Stimulated activated CD8-positive, alpha-beta memory T cell treated with anti-CD3 and anti-CD28 coated beads, Interleukin-12 subunit alpha, Interleukin-12 subunit beta, amount 100 ng/mL, for 24 hours (primary cell): Measurements from ENCODE around the gene DEFB116.
"Not testable (repeated sequence)": the region's sequence is repeated elsewhere in the genome, so short reads cannot be mapped to it uniquely, and the experiment has no call there.

Experiments
- DNase-seq: peaks from one replicate; pipeline ENCODE4 v3.0.0-alpha.2; 2020; ENCODE audit errors: extremely low read depth

DEFB116 gene

GRCh38 chr20:31308535-31309162 lies at the start of gene DEFB116:
TSS of gene DEFB116 (minus strand) at chr20:31308585. CDS start at chr20:31308585, 0 bp downstream.
- DNase-seq, result no peak

- no peak for DNase-seq
Observed at GRCh38 chr20:31355981-31356380, 47.6 kb upstream of the DEFB116 start.

DNA sequence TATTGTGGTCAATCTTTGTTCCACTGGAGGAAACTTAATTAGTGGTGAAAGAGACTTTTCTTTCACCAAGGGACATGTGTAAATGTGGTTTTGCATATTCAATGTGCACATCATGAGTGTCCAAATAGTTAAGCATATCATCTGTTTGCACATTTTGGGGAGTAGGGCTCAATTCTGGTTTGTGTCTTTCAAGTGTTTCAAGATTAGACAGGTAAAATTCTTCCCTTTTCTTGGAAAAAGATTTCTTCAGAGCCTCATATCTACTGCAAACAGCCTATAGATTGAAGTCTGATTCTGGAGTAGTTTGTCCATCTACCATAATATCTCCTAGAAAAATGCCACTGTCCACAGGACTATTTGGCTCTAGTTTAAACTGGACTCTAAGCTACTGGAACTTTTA lies 33.1 kb upstream of the DEFB116 start:
- no peak for DNase-seq

DNA sequence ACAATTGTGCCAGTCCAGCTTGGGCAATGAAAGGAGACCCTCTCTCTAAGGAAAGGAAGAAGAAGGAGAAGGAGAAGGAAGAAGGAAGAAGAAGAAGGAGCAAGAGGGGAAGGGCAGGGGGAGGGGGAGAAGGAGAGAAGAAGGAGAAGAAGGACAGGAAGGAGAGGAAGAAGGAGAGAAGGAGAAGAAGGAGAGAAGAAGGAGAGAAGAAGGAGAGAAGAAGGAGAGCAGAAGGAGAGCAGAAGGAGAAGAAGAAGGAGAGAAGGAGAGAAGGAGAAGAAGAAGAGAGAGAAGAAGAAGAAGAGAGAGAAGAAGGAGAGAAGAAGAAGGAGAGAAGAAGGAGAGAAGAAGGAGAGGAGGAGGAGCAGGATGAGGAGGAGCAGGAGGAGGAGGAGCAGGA lies 22.5 kb upstream of the DEFB116 start:
- no peak for DNase-seq

GRCh38 chr20:31322504-31322903 lies 14.1 kb upstream of the DEFB116 start:
- DNase-seq, result no peak

GRCh38 chr20:31284964-31285363 lies 23.4 kb downstream of the DEFB116 start:
- DNase-seq, result not testable (repeated sequence)

- no peak for DNase-seq
Observed at GRCh38 chr20:31278178-31278577, 30.2 kb downstream of the DEFB116 start.

- DNase-seq, result no peak
Observed at GRCh38 chr20:31274441-31274840, 33.9 kb downstream of the DEFB116 start.

DNA sequence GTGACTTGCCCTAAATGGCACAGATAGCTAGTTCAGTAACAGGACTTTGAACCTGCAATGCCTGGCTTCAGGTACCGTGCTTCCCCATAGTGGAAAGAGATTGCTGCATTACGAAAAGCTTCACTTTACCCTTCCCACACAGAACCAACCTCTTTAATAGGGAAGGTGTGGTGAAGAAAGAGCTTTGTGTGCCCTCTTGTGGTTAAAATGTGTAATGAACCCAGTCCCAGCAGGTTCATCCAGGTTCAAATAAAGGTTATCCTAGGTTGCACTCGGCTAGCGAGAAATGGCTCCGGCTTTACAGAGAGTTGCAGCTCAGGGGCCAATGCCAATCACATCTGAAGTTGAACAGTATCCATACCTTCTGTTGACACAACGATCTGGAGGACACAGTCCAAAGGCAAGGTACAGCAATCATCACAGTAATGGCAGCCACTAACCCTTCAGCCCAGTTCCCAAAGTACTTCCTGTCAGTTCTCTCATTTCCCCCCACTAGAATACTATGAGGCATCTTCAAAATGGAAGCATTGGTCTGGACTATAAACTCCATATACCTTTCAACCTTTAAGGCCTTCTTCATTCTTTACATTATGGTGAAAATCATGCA lies 48.0 kb downstream of the DEFB116 start:
- DNase-seq, result no peak

- no peak for DNase-seq
Observed at GRCh38 chr20:31257364-31257763, 51.0 kb downstream of the DEFB116 start, which contains the start of gene DEFB115. TSS of gene DEFB115 (plus strand) at chr20:31257664. CDS start at chr20:31257664, 0 bp downstream.

DNA sequence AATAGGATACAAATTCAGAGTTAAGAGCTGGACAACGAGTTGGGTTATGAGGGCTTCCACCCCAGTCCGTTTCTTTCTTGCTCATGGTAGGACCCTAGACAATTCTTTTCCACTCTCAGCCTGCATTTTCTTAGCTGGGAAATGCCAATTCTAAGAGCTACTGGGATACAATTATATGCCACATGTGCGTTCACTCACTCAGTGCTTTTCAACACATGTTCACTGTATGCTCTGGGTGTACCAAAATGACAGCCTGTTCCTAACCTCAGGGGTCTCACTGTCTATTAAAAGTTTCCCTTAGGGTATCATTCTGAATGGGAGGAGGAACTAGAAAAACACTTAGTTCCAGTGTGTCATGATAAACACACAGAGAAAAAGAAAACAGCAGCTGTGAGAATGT lies 51.4 kb downstream of the DEFB116 start:
- no peak for DNase-seq
